CD4-positive, alpha-beta T cell (primary cell): ENCODE data around the gene PIAS2. TPM values are rescaled to one million over a fixed set of nuclear protein-coding genes. Genes with fewer than 3 reads are reported as not detected.

Source experiments
- ATAC-seq: fragments of 200-7000 bp; cut with Tn5 transposase; one replicate; pipeline ENCODE4 v1.10.0; 2022; ENCODE audit warnings: mild to moderate bottlenecking; ENCODE audit not compliant: poor library complexity
- CTCF ChIA-PET: fragments of 350-600 bp; sonication (Branson Sonifier 250); formaldehyde crosslinking; loops from one replicate; lab custom pipeline; 2021; ENCODE audit warnings: antibody characterized with exemption, inconsistent platforms; lab: Charles Lee
- POLR2A ChIA-PET: fragments of 350-600 bp; sonication (Branson Sonifier 250); formaldehyde crosslinking; loops from one replicate; lab custom pipeline; 2021; ENCODE audit warnings: antibody characterized with exemption, inconsistent platforms; lab: Charles Lee
- DNase-seq, 14 experiments: peaks; one replicate each; pipeline ENCODE4 v3.0.0-alpha.2; 2013 to 2020; ENCODE audit warnings: mixed read lengths in 2 of 14
- H3K27ac ChIP-seq, 2 donors: one replicate each; pipeline versions ENCODE4 v1.5.1 to v1.7.0; 2013; ENCODE audit warnings: low read length in 2 of 2, low read depth in 1 of 2, mild to moderate bottlenecking in 1 of 2
- H3K27me3 ChIP-seq, 2 experiments: 1 replicate in 1 of 2; 2 replicates in 1 of 2; pipeline versions ENCODE4 v1.6.1 to v1.7.0; 2013; ENCODE audit warnings: low read length in 2 of 2, control low read depth in 1 of 2, mild to moderate bottlenecking in 1 of 2, moderate library complexity in 1 of 2; ENCODE audit not compliant: insufficient read depth in 2 of 2, control insufficient read depth in 1 of 2
- H3K36me3 ChIP-seq: one replicate; pipeline ENCODE4 v1.6.1; 2013; ENCODE audit warnings: low read length, control low read depth; ENCODE audit not compliant: insufficient read depth
- H3K4me1 ChIP-seq: one replicate; pipeline ENCODE4 v1.6.1; 2013; ENCODE audit warnings: low read length, control low read depth; ENCODE audit not compliant: insufficient read depth
- H3K4me3 ChIP-seq: one replicate; pipeline ENCODE4 v1.5.1; 2013; ENCODE audit warnings: mild to moderate bottlenecking, low read length, moderate library complexity
- H3K9me3 ChIP-seq, 2 experiments: 1 replicate in 1 of 2; 2 replicates in 1 of 2; pipeline versions ENCODE4 v1.6.1 to v1.7.0; 2013; ENCODE audit warnings: low read length in 2 of 2, mild to moderate bottlenecking in 2 of 2, control low read depth in 1 of 2, moderate library complexity in 1 of 2; ENCODE audit not compliant: control insufficient read depth in 1 of 2, insufficient read depth in 1 of 2
- H3K27ac Mint-ChIP-seq: one replicate; pipeline ENCODE4 v1.8.0; 2020; ENCODE audit warnings: mixed read lengths
- H3K27me3 Mint-ChIP-seq: one replicate; pipeline ENCODE4 v1.8.0; 2021; ENCODE audit warnings: mixed read lengths
- H3K36me3 Mint-ChIP-seq: one replicate; pipeline ENCODE4 v1.8.0; 2021; ENCODE audit warnings: low read depth, mixed read lengths
- H3K4me1 Mint-ChIP-seq: one replicate; pipeline ENCODE4 v1.8.0; 2021; ENCODE audit warnings: low read depth, mixed read lengths
- H3K4me3 Mint-ChIP-seq: one replicate; pipeline ENCODE4 v1.8.0; 2020; ENCODE audit warnings: mild to moderate bottlenecking, mixed read lengths
- H3K9me3 Mint-ChIP-seq: one replicate; pipeline ENCODE4 v1.8.0; 2020; ENCODE audit warnings: mixed read lengths
- CTCF ChIP-seq: fragments of 200-600 bp; IDR thresholded peaks from one replicate; pipeline ENCODE4 v1.8.0; 2022; ENCODE audit warnings: antibody characterized with exemption, mild to moderate bottlenecking
- intact Hi-C, 2 experiments: fragments of 100-400 bp; cut with DNase I in 1 of 2; cut with micrococcal nuclease in 1 of 2; formaldehyde crosslinking; loops; one replicate each; pipeline versions ENCODE4 v1.15.1 to v1.9.0; 2023 to 2025; cut with DNase I, micrococcal nuclease
- total RNA-seq, 174 experiments: library from RNA in 2 of 174; stranded (reverse) in 2 of 174; gene quantifications; one replicate each; pipeline ENCODE4 v1.2.3 and lab custom pipeline; 2021 to 2026

The PIAS2 gene
- total RNA-seq, 2 experiments from 2014 or later = 32.0 to 36.3 TPM

GRCh38 chr18:46789088-46789487 lies 128.2 kb downstream of the PIAS2 start:
- TF ChIP-seq CTCF = no peak
- POLR2A ChIA-PET = no interaction called here
- Mint-ChIP-seq H3K36me3 (no peaks in the 10 kb centered on the region), H3K27ac (no peak overlapping the region), H3K9me3 (peaks cover 10% of the 10 kb centered on the region), H3K4me1 (no peaks in the 10 kb centered on the region), H3K27me3 (no peaks in the 10 kb centered on the region), H3K4me3 (no peak overlapping the region)
- intact Hi-C loops = no loop called here
- DNase-seq = no peak
- H3K36me3 ChIP-seq = no peaks in the 10 kb centered on the region
- H3K4me3 ChIP-seq = no peak overlapping the region
- CTCF ChIA-PET = no interaction called here
- H3K27me3 ChIP-seq = peaks cover 0 to 3% of the 10 kb centered on the region in 2 experiments
- no peaks in the 10 kb centered on the region for H3K4me1 ChIP-seq
- H3K27ac ChIP-seq = no peak overlapping the region
- ATAC-seq = no peak
- H3K9me3 ChIP-seq = peaks cover 3 to 10% of the 10 kb centered on the region in 2 experiments

- intact Hi-C loops = no loop called here
- Histone ChIP-seq H3K36me3 (no peaks in the 10 kb centered on the region), H3K27ac (no peak overlapping the region), H3K4me3 (no peak overlapping the region), H3K4me1 (no peaks in the 10 kb centered on the region), H3K9me3 (peaks cover 3 to 10% of the 10 kb centered on the region in 2 experiments), H3K27me3 (no peaks in the 10 kb centered on the region)
- H3K27me3 Mint-ChIP-seq = no peaks in the 10 kb centered on the region
- ChIA-PET CTCF (no interaction called here), POLR2A (no interaction called here)
- TF ChIP-seq CTCF = no peak
- H3K36me3 Mint-ChIP-seq = no peaks in the 10 kb centered on the region
- no peak overlapping the region for H3K4me3 Mint-ChIP-seq
- H3K9me3 Mint-ChIP-seq = peaks cover 10% of the 10 kb centered on the region
- DNase-seq = no peak
- ATAC-seq = no peak
- H3K4me1 Mint-ChIP-seq = no peaks in the 10 kb centered on the region
- no peak overlapping the region for H3K27ac Mint-ChIP-seq
These were observed 129.6 kb downstream of the PIAS2 start for GRCh38 chr18:46787674-46788073.

- no peak overlapping the region for H3K4me3 Mint-ChIP-seq
- Histone ChIP-seq H3K27ac (no peak overlapping the region), H3K36me3 (no peaks in the 10 kb centered on the region), H3K4me3 (no peak overlapping the region), H3K4me1 (no peaks in the 10 kb centered on the region), H3K27me3 (no peaks in the 10 kb centered on the region), H3K9me3 (no peaks in the 10 kb centered on the region)
- POLR2A ChIA-PET = no interaction called here
- no peak for TF ChIP-seq CTCF
- no peaks in the 10 kb centered on the region for H3K36me3 Mint-ChIP-seq
- ATAC-seq = no peak
- no peaks in the 10 kb centered on the region for H3K4me1 Mint-ChIP-seq
- CTCF ChIA-PET = no interaction called here
- intact Hi-C loops = no loop called here
- H3K27me3 Mint-ChIP-seq = no peaks in the 10 kb centered on the region
- DNase-seq = no peak
- H3K27ac Mint-ChIP-seq = no peak overlapping the region
- no peaks in the 10 kb centered on the region for H3K9me3 Mint-ChIP-seq
These were observed 144.9 kb downstream of the PIAS2 start for GRCh38 chr18:46772357-46772756.
